HG03354 (cell line): Measurements from ENCODE around the gene CHSY1.
A peak's percentile ranks its signal among the peaks of the same experiment; 100 is the strongest.

Experiments
- ATAC-seq: cut with Tn5 transposase; IDR thresholded peaks from one replicate; pipeline ENCODE4 v1.9.1; 2021; ENCODE audit warnings: mild to moderate bottlenecking; ENCODE audit not compliant: unreplicated experiment, poor library complexity, severe bottlenecking

The CHSY1 gene

GRCh38 chr15:101193806-101194545, 57.9 kb downstream of the CHSY1 start:
- no peak for ATAC-seq

DNA sequence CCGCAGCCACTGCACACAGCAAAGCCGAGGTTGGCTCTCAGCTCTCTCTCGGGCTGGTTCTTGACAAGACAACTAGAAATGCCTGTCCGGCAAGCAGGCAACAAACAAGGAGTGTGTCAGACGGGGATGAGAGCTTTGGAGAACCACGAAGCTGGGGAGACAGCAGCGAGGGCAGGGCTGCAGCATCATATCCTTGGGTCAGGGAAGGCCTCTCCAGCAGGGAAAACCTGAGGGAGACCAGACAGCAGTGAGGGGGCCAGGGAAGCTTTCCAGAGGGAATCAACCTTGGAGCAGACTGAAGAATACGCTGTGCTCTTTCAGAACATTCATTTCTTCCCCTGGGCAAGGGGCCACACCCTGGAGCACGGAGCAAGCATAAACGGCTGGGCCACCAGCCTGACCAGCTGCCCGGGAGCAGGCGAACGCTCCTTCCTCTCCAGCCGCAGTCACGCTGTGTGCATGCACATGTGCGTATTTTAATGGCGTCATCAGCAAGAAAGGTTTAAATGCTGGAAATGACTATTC, 58.7 kb downstream of the CHSY1 start:
- no peak for ATAC-seq

DNA sequence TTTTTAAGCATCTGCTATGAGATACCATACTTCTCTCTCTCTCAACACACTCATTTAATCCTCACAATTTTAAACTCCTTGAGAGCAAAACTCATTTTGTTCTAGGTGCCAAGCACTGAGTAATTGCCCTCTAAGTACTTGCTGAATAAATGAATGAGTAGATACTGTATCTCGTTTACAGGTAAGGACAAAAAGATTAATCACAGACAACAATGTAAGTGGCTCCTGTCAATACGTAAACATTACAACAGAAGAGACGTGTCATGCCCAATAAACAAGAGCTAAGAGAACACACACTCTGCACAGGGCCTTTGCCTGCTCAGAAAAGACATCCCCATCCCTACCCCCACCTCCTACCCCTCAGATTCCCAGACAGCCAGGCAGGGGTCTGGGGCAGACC, 59.8 kb downstream of the CHSY1 start:
- ATAC-seq: no peak

GRCh38 chr15:101191242-101191641, 60.6 kb downstream of the CHSY1 start:
- ATAC-seq: no peak

DNA sequence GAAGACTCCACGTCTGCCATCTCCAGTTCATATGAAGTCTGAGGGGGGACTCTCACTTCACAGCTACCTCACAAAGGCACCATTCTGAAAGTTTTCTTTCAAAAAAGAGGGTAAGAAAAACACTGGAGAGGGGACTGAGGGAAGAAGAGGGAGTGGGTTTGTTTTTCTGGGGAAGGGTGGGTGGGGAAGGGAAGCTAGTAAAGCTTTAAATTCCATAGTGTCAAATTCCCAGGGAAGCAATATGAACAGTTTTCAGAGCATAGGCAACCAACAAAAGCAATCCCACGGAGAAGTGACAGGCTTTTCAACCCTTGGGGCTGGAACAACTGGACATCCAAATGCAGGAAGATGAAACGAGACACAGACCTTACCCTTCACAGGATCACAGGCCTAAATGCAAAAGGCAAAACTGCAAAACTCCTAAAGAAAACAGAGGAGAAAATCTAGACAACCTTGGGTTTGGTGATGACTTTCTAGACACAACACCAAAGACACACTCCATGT, 61.7 kb downstream of the CHSY1 start:
- no peak for ATAC-seq

DNA sequence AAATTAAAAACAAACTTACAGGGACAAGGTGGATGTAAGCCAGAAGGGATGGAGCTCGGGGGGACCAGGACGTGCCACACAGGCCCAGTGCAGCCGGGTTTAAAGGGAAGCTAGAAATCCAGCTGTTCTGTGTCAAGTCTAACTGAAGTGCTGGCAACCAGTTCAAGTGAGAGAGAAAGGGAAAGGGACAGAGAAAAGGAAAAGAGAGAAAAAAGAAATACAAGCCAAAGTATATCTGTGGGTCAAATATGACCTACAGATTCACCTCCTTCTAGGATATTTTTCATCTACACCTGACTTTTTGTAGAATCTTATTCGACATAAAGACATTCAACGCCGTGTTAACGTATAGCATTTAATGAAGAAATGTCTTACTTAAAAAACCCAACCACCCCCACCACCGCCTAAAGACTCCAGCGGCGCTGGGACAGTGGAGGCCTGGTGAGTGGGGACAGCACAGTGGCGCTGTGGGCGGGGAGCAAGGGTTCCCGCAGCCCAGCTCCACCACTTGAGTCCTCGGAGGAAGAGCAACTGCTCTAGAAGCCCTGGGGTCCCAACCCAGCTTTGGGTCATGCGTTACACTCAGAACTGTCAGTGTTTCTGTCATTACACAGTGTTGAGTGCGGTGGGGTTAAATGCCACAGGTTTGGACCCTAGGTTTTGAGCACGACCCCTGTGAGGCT, 62.3 kb downstream of the CHSY1 start:
- ATAC-seq: no peak

GRCh38 chr15:101188637-101189408, 63.0 kb downstream of the CHSY1 start:
- peak; percentile 69 for ATAC-seq

GRCh38 chr15:101187820-101188636, 63.8 kb downstream of the CHSY1 start:
- peak; percentile 35 for ATAC-seq

- ATAC-seq: no peak
These were observed 66.1 kb downstream of the CHSY1 start for GRCh38 chr15:101185770-101186169.

GRCh38 chr15:101185336-101185735, 66.5 kb downstream of the CHSY1 start:
- no peak for ATAC-seq

DNA sequence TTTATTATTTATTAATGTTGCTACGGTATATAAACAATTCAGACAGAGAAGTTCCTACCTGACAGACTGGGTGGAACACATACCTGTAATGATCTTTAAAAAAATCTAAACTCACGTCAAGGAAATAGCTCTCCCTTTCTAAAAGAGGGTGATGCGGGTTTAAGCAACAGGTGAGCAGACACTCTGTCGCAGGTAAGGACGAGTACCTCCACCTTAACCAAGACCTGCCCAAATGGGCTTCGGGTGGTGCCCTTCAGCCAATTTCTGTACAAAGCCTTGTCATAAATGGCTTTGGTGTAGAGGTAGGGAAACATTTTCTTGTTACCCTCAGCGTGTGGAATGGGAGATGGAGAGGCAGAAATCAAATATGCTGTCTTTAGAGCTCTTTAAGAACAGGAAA, 67.0 kb downstream of the CHSY1 start:
- no peak for ATAC-seq

DNA sequence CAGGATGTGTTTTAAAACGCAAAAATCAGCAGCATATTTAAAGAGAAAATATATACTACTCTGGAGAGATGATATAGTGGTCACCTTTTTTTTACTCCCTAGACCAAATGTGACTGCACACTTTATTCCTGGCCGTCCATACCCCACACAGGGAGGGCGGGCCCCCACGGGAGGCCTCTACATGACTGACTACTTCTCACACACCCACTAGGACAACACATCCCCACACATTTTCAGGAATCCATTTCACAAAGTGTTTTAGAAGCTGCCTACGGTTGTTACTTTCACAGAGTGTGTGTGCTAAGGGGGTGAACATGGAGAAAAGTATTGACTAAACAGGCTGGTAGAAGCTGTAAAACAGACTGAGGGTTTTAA, 67.9 kb downstream of the CHSY1 start:
- ATAC-seq: no peak

GRCh38 chr15:101183226-101183930, 68.5 kb downstream of the CHSY1 start:
- no peak for ATAC-seq

- ATAC-seq: no peak
These were observed 69.6 kb downstream of the CHSY1 start for GRCh38 chr15:101182215-101182614.

- no peak for ATAC-seq
These were observed 70.5 kb downstream of the CHSY1 start for GRCh38 chr15:101181349-101181748.

DNA sequence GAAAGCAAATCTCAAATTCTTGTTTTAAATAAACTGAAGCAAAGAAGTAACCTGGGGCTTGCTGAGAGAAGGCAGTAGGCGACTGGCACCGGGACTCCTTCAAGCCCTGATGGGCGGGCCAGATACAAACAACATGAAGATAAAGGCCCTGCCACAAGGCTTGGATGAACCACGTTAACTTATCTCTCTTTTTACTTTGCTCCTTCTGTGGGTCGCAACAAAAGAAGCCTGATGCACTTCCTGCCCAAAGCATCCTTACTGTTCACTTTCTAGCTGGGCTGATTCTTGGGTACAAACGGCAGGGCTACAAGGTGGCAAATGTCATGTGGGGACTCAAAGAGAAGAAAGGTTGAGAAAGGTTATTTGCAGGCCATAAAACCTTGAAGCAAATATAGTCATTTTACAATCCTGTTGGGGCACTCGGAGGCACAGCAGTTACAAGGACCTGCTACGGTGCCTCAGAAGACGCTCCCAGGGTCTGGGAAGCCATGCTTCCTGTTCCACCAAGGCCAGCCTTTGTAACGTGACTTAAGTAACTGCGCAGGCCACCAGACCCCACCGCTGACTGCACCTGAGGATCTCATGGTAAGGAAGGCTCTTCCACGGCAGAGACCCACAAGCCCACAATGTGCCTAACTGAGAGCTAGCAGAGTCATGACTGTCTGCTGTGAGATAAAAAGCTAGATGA, 71.1 kb downstream of the CHSY1 start:
- ATAC-seq: no peak

DNA sequence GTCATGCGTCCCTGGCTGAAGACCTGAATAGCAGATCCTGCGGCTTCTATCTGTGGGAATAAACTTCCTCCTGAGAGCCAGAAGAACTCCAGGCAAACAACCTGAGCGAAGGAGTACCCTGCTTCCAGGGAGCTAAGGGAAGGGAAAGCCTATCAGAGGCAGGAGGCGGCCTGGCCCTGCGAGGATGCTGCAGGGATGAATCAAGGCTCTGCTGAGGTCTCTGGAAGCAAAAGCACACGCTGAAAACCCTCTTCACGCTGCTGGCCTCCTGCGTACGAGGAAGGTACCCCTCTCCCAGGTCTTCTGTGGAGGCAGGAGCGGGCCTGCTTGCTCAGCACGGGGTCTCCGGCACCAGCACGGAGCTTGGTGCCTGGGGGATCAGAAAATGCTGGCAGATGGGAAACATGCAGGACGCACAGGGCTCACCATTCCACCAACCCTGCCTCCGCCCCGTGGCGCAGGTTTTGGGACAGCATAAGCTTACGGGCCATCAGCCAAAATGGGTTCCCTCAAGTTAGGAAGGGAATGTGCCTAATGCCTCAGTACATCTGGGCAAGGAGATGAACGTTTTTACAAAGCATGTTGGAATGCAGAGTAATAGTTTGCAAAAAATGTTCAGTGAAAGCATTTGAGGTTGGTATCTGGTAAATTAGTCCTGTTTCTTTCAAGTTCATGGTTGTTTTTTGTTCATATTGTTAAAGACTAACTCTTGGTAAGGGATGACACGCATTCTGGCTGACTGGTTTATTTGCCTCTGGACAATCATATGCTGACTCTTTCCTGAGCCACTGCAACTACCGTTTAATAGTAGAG, 72.3 kb downstream of the CHSY1 start:
- no peak for ATAC-seq

- no peak for ATAC-seq
These were observed 72.9 kb downstream of the CHSY1 start for GRCh38 chr15:101178931-101179330.
